HAP-1 (cell line): ENCODE data around the gene C3orf20.

Source experiments
- DNase-seq, 2 experiments: peaks; one replicate each; pipeline ENCODE4 v3.0.0-alpha.2; 2016 to 2020; ENCODE audit warnings: low spot score in 2 of 2
- H3K27me3 ChIP-seq: fragments of 250-450 bp; sonication (Bioruptor Pico); 2 replicates; pipeline ENCODE4 v1.5.1; 2020; ENCODE audit warnings: low read depth, mild to moderate bottlenecking, moderate library complexity
- H3K36me3 ChIP-seq: fragments of 250-450 bp; sonication (Bioruptor Pico); replicated peaks from 2 replicates; pipeline ENCODE4 v1.5.1; 2020; ENCODE audit warnings: mild to moderate bottlenecking
- H3K4me1 ChIP-seq: fragments of 250-450 bp; sonication (Bioruptor Pico); 2 replicates; pipeline ENCODE4 v1.5.1; 2020; ENCODE audit warnings: mild to moderate bottlenecking
- H3K4me3 ChIP-seq: fragments of 250-450 bp; sonication (Bioruptor Pico); 2 replicates; pipeline ENCODE4 v1.5.1; 2020; ENCODE audit warnings: mild to moderate bottlenecking, moderate library complexity
- H3K9me3 ChIP-seq: fragments of 250-450 bp; sonication (Bioruptor Pico); 2 replicates; pipeline ENCODE4 v1.5.1; 2020; ENCODE audit warnings: mild to moderate bottlenecking, moderate library complexity
- in situ Hi-C: fragments of 300-500 bp; cut with MboI; formaldehyde crosslinking; loops from 3 replicates; pipeline ENCODE4 v1.14.3; 2020; ENCODE audit warnings: low sequenced_read_pairs, inconsistent platforms, mixed read lengths

C3orf20 gene

DNA sequence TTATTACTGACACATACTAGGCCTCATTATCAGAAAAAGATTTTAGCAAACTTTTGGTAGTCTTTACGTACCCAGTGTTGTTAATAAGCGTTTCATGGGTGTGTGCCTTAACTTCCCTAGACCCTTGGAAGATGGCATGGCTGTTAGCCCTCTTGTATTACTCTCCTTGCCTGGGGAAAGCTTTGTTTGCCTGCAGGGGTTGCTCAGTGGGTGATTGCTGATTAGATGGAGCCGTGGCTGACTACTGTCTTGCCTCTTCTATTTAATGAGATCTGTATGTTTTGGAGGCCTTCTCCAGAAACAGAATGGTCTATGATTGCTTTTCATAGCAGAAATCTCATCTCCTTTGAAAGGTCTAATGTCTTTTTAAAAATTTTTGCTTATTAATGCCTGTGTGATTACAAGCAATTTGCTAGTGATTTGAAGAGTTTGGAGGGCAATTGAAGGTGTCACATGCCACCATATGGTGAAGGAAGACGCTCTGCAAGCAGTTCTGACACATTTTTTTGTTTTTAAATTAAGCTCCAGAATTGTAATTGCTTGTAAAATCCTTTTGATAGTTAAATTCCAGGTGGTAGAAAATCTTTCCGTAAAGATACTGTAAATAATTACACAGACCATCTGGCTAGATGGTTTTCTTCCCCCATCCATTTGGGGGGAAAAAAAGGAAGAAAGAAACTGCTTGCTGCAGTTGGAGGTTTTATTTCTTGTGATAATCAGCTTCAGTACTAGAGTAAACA is 11.4 kb upstream of the C3orf20 start:
- Histone ChIP-seq H3K9me3 (no peaks in the 10 kb centered on the region), H3K27me3 (no peaks in the 10 kb centered on the region), H3K4me1 (no peaks in the 10 kb centered on the region), H3K4me3 (no peak overlapping the region), H3K36me3 (peaks cover 80% of the 10 kb centered on the region)
- in situ Hi-C loops: no loop called here
- no peak for DNase-seq

DNA sequence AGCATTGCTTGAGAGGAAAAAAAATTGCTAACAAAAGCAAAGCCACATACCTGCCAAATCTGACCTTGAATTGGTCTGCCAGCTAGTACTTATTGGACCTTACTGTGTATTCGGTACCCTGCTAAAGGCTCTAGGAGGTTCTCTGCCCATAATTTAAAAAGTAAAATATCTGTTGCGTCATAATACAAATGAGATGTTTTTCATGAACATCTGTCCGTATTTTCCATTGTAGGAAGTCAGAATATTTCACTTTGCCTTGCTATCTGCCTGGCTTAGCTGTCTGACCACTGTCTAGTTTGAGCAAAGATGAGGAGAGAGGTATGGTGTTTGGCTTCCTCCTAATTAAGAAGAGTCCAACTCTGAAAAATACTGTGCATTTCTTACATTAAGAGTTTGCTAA is 10.8 kb upstream of the C3orf20 start:
- Histone ChIP-seq H3K9me3 (no peaks in the 10 kb centered on the region), H3K4me1 (no peaks in the 10 kb centered on the region), H3K4me3 (no peak overlapping the region), H3K27me3 (no peaks in the 10 kb centered on the region), H3K36me3 (peaks cover 82% of the 10 kb centered on the region)
- in situ Hi-C loops: no loop called here
- no peak for DNase-seq

DNA sequence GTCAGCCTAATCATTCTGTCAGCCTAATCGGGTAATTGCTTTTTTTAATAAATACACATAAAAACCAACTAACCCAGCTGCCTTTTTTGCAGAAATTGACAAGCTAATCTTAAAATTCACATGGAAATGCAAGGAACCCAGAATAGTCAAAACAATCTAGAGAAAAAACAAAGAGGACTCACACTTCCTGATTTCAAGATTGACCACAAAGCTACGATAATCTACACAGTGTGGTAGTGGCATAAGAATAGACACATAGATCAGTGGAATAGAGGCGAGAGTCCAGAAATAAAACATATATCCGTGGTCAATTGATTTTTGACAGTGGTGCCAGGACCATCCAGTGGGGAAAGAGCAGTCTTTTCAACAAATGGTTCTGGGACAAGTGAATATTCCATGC is 2.4 kb upstream of the C3orf20 start:
- no peak for DNase-seq
- H3K36me3 ChIP-seq: peaks cover 42% of the 10 kb centered on the region

DNA sequence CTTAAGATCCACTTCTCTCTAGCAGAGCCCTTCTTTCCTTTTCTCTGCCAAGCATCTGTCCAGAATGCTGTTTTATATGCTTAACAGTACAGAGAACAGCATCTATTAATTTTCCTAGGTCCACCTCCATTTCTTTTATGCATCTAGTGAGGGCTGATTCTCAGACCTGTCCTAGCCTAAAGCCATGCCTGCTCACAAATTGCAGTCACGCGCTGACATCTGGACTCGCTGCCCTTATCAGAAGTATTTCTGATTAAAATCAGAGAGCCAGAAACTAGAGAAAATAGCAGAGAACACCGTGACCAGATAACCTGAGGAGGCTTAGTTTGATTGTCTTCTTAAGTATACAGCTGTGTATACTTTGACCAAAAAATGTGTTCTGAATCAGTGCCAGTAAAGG is 1.9 kb downstream of the C3orf20 start:
- Histone ChIP-seq H3K9me3 (peaks cover 2% of the 10 kb centered on the region; the same call in 1 of the 2 replicates), H3K27me3 (no peaks in the 10 kb centered on the region), H3K36me3 (peaks cover 5% of the 10 kb centered on the region; the same call in 1 of the 2 replicates), H3K4me3 (no peak overlapping the region), H3K4me1 (no peaks in the 10 kb centered on the region; the same call in 1 of the 2 replicates)
- in situ Hi-C loops: no loop called here
- no peak for DNase-seq

More for the DNA sequence above, 2.4 kb upstream of the C3orf20 start:
- Histone ChIP-seq H3K27me3 (no peaks in the 10 kb centered on the region), H3K4me3 (no peak overlapping the region), H3K4me1 (no peaks in the 10 kb centered on the region; the same call in 1 of the 2 replicates), H3K9me3 (peaks cover 2% of the 10 kb centered on the region; the same call in 1 of the 2 replicates)
- in situ Hi-C loops: loop anchor here (5.0 kb wide), 1 partner anchor 250 kb away; no protein-coding TSS in a partner anchor

DNA sequence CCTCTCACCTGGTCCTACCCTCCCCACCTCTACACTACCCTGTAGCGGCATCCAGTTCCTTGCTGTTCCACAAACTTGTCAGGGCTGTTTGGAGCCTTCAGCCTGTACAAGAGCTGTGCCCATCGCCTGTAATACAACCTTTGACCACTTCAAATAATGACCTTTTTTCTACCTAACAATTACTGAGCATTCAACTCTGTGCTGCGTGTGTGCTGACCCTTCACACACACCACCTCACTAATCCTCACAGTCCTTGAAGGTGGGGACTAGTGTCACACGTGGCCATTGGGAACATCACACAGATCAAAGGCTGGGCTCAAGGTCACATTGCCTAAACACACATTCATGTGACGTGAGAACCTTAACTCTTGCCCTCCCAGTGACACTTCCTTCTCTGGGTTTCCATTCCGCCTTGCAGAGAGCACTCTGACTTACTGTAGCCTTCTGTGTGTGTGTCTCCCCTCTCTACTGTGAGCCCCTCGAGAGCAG is 3.1 kb downstream of the C3orf20 start:
- in situ Hi-C loops: no loop called here
- H3K4me1 ChIP-seq: no peaks in the 10 kb centered on the region; the same call in 1 of the 2 replicates
- H3K9me3 ChIP-seq: peaks cover 2% of the 10 kb centered on the region; the same call in 1 of the 2 replicates

DNA sequence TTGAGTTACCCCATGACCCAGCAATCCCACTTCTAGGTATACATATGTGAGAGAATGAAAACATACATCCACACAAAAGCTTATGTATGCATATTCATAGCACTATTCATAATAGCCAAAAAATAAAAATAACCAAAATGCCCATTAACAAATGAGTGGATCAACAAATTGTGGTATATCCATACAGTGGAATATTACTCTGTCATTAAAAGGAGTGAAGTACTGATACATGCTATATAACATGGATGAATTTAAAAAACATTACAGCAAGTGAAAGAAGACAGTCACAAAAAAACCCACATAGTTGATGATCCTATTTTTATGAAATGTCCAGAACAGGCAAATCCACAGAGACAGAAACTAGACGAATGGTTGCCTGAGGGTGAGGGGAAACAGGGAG is 5.2 kb downstream of the C3orf20 start:
- H3K27me3 ChIP-seq: no peaks in the 10 kb centered on the region
- no peak overlapping the region for H3K4me3 ChIP-seq
- H3K36me3 ChIP-seq: no peaks in the 10 kb centered on the region
- in situ Hi-C loops: no loop called here
- no peaks in the 10 kb centered on the region for H3K4me1 ChIP-seq
- DNase-seq: no peak
- H3K9me3 ChIP-seq: no peaks in the 10 kb centered on the region; the same call in 1 of the 2 replicates

More for the DNA sequence above, 3.1 kb downstream of the C3orf20 start:
- Histone ChIP-seq H3K27me3 (no peaks in the 10 kb centered on the region), H3K36me3 (no peaks in the 10 kb centered on the region), H3K4me3 (no peak overlapping the region)
- DNase-seq: no peak

DNA sequence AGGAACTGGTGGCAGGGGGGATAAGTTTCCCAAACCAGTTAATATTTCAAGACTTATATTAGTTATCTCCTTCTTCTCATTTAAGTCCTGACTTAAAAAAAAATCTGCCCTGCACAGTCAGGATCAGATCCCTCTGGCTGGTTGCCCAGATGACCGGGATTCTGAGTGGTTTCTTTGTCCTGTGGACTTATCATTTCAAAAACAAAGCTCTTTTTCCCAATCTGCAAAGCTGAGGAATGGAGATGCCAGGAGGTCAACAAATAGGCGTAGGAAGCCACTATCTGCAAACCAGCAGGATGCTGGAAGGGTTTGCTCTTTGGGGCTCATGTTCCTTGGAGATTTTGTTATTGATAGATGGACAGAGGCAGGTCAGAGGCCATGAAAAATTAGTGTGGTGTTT is 5.8 kb downstream of the C3orf20 start:
- DNase-seq: peak in 1 of 2 experiments; percentile 21
- H3K4me3 ChIP-seq: no peak overlapping the region
- no peaks in the 10 kb centered on the region for H3K4me1 ChIP-seq
- in situ Hi-C loops: no loop called here
- no peaks in the 10 kb centered on the region for H3K27me3 ChIP-seq
- H3K36me3 ChIP-seq: no peaks in the 10 kb centered on the region
- no peaks in the 10 kb centered on the region; the same call in 1 of the 2 replicates for H3K9me3 ChIP-seq

DNA sequence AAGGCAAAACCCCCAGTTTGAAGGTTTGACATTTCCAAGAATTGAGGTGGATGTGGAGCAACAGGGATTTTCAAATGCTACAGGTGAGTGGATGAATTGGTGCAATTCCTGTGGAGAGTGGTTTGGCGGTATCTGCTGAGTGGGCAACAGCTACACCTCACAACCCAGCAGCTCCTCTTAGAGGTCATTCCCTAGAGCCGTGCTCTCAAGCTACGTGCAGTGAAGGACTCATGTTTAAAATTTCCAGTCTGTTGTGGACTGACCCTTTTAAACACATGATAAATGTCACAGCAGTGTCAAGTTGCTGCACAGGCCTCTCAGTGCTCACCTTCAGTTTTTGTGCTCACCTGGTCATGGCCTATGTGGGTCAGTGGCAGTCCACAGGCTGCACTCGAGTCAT is 9.5 kb downstream of the C3orf20 start:
- in situ Hi-C loops: no loop called here
- H3K9me3 ChIP-seq: no peaks in the 10 kb centered on the region; the same call in 1 of the 2 replicates
- H3K36me3 ChIP-seq: no peaks in the 10 kb centered on the region
- H3K27me3 ChIP-seq: no peaks in the 10 kb centered on the region; the same call in 1 of the 2 replicates
- H3K4me1 ChIP-seq: no peaks in the 10 kb centered on the region
- H3K4me3 ChIP-seq: no peak overlapping the region
- DNase-seq: no peak

DNA sequence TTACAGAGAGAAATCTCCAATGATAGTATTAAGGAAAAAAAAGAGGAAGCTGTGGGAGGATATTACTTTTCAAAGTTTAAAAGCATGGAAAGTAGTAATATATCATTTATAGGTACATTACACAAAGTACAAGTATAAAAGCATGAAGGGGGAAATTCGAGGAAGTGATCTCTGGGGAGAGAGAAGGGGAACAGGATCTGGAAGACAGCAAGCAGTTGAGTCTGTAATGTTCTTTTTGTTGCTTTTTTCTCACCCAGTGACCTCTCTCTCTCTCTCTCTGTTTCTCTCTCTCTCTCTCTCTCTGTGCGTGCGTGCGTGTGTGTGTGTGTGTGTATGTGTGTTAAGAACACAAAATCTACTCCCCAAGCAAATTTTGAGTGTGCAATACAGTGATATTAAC is 10.2 kb downstream of the C3orf20 start:
- in situ Hi-C loops: no loop called here
- no peak for DNase-seq

DNA sequence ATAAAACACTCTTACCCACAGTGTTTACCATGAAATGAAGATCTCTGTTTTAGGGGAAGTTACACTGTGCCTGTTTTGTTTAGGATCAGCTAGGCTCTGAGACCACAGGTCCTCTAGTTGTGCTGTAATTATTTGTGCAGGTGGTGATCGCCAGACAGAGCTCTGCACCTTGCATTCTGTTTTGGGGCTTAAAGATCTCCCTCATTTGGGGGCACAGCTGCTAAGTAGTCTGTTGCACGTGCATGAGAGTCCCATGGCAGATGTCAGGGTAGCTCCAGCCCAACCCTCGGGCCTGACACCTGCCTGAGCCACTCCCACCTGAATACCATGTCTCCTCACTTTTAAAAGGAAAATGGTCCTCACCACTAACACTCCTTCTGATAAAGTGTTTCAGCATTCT is 12.4 kb downstream of the C3orf20 start:
- Histone ChIP-seq H3K9me3 (no peaks in the 10 kb centered on the region), H3K4me3 (no peak overlapping the region), H3K36me3 (no peaks in the 10 kb centered on the region), H3K4me1 (no peaks in the 10 kb centered on the region), H3K27me3 (no peaks in the 10 kb centered on the region; the same call in 1 of the 2 replicates)
- DNase-seq: no peak
- in situ Hi-C loops: no loop called here

More for the DNA sequence above, 10.2 kb downstream of the C3orf20 start:
- Histone ChIP-seq H3K36me3 (no peaks in the 10 kb centered on the region), H3K27me3 (no peaks in the 10 kb centered on the region; the same call in 1 of the 2 replicates), H3K4me1 (no peaks in the 10 kb centered on the region), H3K9me3 (no peaks in the 10 kb centered on the region), H3K4me3 (no peak overlapping the region)

DNA sequence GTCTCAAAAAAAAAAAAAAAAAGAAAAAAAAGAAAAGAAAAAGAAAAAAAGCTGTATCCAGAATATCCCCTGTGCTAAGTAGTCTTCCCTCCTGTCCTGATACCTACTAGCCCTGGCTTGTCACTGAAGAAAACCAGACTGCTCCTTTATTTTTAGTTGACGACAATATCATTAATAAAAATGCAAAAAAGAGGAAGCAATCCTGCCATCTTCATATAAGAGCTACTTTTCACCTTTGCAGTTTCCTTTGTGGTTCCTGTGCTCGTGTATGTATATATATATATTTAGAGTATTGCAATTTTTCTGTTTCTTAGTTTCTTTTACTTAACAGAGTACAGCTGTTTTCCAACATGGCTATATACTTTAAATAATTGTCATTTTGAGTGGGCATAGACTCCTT is 13.6 kb downstream of the C3orf20 start:
- Histone ChIP-seq H3K9me3 (peaks cover 3% of the 10 kb centered on the region; the same call in 1 of the 2 replicates), H3K36me3 (no peaks in the 10 kb centered on the region), H3K4me3 (no peak overlapping the region), H3K4me1 (no peaks in the 10 kb centered on the region), H3K27me3 (no peaks in the 10 kb centered on the region; the same call in 1 of the 2 replicates)
- in situ Hi-C loops: no loop called here
- DNase-seq: no peak

DNA sequence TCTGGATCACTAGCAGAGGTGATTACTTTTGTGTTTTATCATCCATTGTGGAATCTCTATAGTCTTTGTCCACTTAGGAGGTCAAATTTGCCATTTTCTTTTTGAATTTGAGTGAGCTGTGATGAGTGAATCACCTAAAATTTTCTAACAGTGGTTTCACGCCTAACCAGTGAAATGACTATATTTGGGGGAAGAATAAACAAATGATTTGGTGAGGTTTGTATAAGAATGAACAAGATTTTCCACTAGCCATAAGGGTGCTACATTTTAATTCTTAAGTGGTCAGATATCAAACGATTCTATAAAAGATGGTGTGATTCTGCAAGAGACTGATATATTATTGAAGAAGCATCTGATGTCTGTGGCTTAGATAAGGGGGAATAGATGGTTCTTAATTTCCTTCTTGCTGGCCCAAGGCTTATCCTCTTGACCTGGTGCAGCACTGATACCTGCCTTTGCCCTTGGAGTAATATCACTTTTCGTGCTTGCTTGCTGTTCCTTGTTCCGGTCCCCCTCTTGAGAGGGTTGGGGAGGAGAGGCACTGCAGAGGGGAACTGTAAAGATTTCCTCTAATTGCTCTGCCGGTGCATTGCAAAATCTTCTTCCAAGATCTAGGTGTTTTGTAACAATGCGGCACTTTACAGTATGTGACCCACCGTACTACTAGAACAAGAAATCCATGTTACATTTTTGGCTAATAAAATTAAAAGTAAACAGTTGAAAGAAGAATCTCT is 14.5 kb downstream of the C3orf20 start:
- no peaks in the 10 kb centered on the region; the same call in 1 of the 2 replicates for H3K27me3 ChIP-seq
- H3K4me1 ChIP-seq: no peaks in the 10 kb centered on the region
- peaks cover 3% of the 10 kb centered on the region; the same call in 1 of the 2 replicates for H3K9me3 ChIP-seq
- no peak overlapping the region for H3K4me3 ChIP-seq
- no peak for DNase-seq
- in situ Hi-C loops: no loop called here
- H3K36me3 ChIP-seq: no peaks in the 10 kb centered on the region

DNA sequence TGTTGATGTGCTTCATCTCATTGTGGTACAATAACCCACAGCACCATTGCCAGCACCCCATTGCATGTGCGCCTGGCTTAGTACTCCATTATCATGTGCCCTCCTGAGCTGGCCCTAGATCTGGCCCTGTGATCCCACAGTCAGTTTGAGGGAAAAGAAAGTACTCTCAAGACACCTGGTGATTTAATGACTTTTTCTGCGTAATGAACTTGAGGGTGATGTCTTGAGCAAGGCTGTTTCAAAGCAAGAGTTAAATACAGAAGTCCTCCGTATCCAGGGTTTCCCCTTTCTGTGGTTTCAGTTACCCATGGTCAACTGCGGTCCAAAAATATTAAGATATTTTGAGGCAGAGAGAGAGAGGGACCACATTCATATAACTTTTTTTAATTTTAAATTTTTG is 16.3 kb downstream of the C3orf20 start:
- DNase-seq: no peak
- H3K4me3 ChIP-seq: no peak overlapping the region
- H3K9me3 ChIP-seq: peaks cover 3% of the 10 kb centered on the region; the same call in 1 of the 2 replicates
- H3K4me1 ChIP-seq: no peaks in the 10 kb centered on the region
- H3K36me3 ChIP-seq: no peaks in the 10 kb centered on the region
- in situ Hi-C loops: no loop called here
- H3K27me3 ChIP-seq: no peaks in the 10 kb centered on the region; the same call in 1 of the 2 replicates

DNA sequence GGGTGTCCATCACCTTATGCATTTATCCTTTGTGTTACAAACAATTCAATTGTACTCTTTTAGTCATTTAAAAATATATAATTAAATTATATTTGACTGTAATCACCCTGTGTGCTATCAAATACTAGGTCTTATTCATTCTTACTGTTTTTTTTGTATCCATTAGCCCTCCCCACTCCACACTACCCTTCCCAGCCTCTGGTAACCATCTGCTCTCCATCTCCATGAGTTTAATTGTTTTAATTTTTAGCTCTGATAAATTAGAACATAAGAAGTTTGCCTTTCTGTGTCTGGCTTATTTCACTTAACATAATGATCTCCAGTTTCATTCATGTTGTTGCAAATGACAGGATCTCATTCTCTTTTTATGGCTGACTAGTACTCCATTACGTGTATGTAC is 16.8 kb downstream of the C3orf20 start:
- no peak overlapping the region for H3K4me3 ChIP-seq
- H3K36me3 ChIP-seq: no peaks in the 10 kb centered on the region
- H3K9me3 ChIP-seq: peaks cover 3% of the 10 kb centered on the region; the same call in 1 of the 2 replicates
- in situ Hi-C loops: no loop called here
- DNase-seq: no peak
- H3K4me1 ChIP-seq: no peaks in the 10 kb centered on the region
- no peaks in the 10 kb centered on the region; the same call in 1 of the 2 replicates for H3K27me3 ChIP-seq
